ENCODE results near the gene MGMT.

MGMT gene

DNA sequence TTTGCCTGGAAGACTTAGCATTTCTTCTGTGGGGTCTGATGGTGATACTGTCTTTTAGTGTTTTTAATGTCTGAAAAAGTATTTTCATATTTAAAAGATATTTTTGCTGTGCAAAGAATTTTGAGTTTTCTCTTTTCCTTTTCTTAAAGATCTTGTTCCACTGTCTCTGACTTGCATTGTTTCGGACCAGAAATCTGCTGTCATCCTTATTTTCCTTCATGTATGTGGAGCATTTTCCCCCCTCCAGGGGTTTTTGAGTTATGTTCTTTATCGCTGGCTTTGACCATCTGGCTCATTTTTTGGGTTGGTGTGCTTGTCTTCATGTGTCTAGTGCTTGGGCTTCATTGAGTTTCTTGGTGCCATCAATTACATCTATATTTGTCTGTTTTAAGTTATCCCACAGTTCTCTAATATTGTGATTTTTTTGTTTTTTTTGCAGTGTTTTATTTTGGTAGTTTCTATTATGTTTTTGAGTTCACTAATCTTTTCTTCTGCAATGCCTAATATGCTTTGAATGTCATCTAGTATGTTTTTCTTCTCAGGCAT, 119.9 kb downstream of the MGMT start:
- no peaks in the 10 kb centered on the region for H4K20me1 ChIP-seq (ENCODE audit: insufficient read depth, low read length)
- no peak overlapping the region for H3K27ac ChIP-seq (ENCODE audit: low read depth, low read length, poor library complexity, severe bottlenecking)
- H3K4me2 ChIP-seq (ENCODE audit: low read length), result no peak overlapping the region
- H3K36me3 ChIP-seq (ENCODE audit: insufficient read depth, low read length), result peaks cover 51% of the 10 kb centered on the region
- H2AFZ ChIP-seq (ENCODE audit: low read length), result no peak overlapping the region
- no peaks in the 10 kb centered on the region for H3K27me3 ChIP-seq (ENCODE audit: insufficient read depth, low read length)
- no peaks in the 10 kb centered on the region; the same call in 1 of the 2 replicates for H3K79me2 ChIP-seq (ENCODE audit: insufficient read depth, low read length)
- no peaks in the 10 kb centered on the region for H3K9me2 ChIP-seq (ENCODE audit: low read depth, low read length)
- no peak overlapping the region for H3K4me3 ChIP-seq (ENCODE audit: low read depth, low read length, poor library complexity, severe bottlenecking)
- H3K9ac ChIP-seq (ENCODE audit: low read length), result no peak overlapping the region
- peaks cover 11% of the 10 kb centered on the region for H3K9me3 ChIP-seq (ENCODE audit: low read length)
- TF ChIP-seq EZH2 (IDR thresholded peaks at IDR 0.05; ENCODE audit: borderline replicate concordance, low read length), result no peak
- TF ChIP-seq, protein P1, sequence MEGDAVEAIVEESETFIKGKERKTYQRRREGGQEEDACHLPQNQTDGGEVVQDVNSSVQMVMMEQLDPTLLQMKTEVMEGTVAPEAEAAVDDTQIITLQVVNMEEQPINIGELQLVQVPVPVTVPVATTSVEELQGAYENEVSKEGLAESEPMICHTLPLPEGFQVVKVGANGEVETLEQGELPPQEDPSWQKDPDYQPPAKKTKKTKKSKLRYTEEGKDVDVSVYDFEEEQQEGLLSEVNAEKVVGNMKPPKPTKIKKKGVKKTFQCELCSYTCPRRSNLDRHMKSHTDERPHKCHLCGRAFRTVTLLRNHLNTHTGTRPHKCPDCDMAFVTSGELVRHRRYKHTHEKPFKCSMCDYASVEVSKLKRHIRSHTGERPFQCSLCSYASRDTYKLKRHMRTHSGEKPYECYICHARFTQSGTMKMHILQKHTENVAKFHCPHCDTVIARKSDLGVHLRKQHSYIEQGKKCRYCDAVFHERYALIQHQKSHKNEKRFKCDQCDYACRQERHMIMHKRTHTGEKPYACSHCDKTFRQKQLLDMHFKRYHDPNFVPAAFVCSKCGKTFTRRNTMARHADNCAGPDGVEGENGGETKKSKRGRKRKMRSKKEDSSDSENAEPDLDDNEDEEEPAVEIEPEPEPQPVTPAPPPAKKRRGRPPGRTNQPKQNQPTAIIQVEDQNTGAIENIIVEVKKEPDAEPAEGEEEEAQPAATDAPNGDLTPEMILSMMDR (IDR thresholded peaks at IDR 0.05; ENCODE audit: low read length), result no peak
- H3F3A ChIP-seq (ENCODE audit: insufficient read depth, low read length), result no peaks in the 10 kb centered on the region
- H3K4me1 ChIP-seq (ENCODE audit: insufficient read depth, low read length, severe bottlenecking), result peaks cover 1% of the 10 kb centered on the region

DNA sequence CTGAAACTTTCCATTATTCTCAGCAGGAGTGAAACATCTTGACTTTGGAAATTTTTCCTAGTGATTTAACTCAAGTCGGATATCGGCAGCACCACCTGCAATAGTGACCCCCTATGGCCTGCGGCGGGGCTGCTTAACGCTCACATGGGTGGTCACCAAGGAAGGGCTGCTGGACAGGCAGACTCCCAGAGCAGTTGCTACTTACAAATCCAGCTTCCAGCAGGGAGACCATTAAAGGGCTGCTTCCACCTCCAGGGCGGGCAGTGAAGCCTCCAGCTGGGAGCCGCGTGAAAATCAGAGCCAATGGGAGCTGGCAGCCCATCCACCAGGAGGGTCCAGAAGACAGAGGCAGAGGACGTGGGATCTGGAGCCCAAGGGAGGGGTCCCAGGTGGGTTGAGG, 122.5 kb downstream of the MGMT start:
- TF ChIP-seq EZH2 (IDR thresholded peaks at IDR 0.05; ENCODE audit: borderline replicate concordance, low read length), result no peak
- TF ChIP-seq, protein P1 (IDR thresholded peaks at IDR 0.05; ENCODE audit: low read length), result no peak
- H2AFZ ChIP-seq (ENCODE audit: low read length), result no peak overlapping the region

DNA sequence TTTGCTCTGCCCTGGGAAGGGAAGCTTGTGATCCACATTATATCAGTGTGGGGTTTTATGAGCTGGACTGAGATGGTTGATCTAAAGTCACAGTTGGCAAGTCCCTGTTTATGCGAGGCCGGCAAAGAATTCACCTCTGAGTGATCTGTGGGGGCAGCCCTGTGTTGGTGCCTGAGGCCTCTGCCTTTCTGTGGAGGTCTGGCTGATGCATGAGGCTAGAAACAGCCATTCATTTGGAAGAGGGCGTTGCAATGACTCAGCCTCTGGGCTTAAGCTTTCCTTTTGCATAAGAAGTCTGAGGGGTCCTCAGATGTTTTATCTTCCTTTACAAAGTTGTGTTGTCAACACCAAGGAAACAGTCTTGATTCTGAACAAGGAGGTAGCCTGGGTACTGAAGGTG, 126.9 kb downstream of the MGMT start:
- TF ChIP-seq EZH2 (IDR thresholded peaks at IDR 0.05; ENCODE audit: borderline replicate concordance, low read length), result no peak
- TF ChIP-seq, protein P1 (IDR thresholded peaks at IDR 0.05; ENCODE audit: low read length), result no peak
- no peaks in the 10 kb centered on the region for H3K9me3 ChIP-seq (ENCODE audit: low read length)
- no peak overlapping the region for H3K27ac ChIP-seq (ENCODE audit: low read depth, low read length, poor library complexity, severe bottlenecking)
- H3K9me2 ChIP-seq (ENCODE audit: low read depth, low read length), result no peaks in the 10 kb centered on the region
- H3F3A ChIP-seq (ENCODE audit: insufficient read depth, low read length), result no peaks in the 10 kb centered on the region
- H2AFZ ChIP-seq (ENCODE audit: low read length), result no peak overlapping the region
- H3K4me2 ChIP-seq (ENCODE audit: low read length), result no peak overlapping the region
- no peaks in the 10 kb centered on the region for H4K20me1 ChIP-seq (ENCODE audit: insufficient read depth, low read length)
- peaks cover 9% of the 10 kb centered on the region; the same call in 1 of the 2 replicates for H3K36me3 ChIP-seq (ENCODE audit: insufficient read depth, low read length)
- no peak overlapping the region for H3K4me3 ChIP-seq (ENCODE audit: low read depth, low read length, poor library complexity, severe bottlenecking)
- H3K9ac ChIP-seq (ENCODE audit: low read length), result no peak overlapping the region
- H3K79me2 ChIP-seq (ENCODE audit: insufficient read depth, low read length), result no peaks in the 10 kb centered on the region
- no peaks in the 10 kb centered on the region for H3K4me1 ChIP-seq (ENCODE audit: insufficient read depth, low read length, severe bottlenecking)
- no peaks in the 10 kb centered on the region for H3K27me3 ChIP-seq (ENCODE audit: insufficient read depth, low read length)

More for the DNA sequence above, 122.5 kb downstream of the MGMT start:
- Histone ChIP-seq H3K4me1 (ENCODE audit: insufficient read depth, low read length, severe bottlenecking) (no peaks in the 10 kb centered on the region), H3K36me3 (ENCODE audit: insufficient read depth, low read length) (peaks cover 43% of the 10 kb centered on the region), H3K4me3 (ENCODE audit: low read depth, low read length, poor library complexity, severe bottlenecking) (no peak overlapping the region), H4K20me1 (ENCODE audit: insufficient read depth, low read length) (no peaks in the 10 kb centered on the region), H3K27me3 (ENCODE audit: insufficient read depth, low read length) (no peaks in the 10 kb centered on the region), H3K27ac (ENCODE audit: low read depth, low read length, poor library complexity, severe bottlenecking) (no peak overlapping the region), H3F3A (ENCODE audit: insufficient read depth, low read length) (no peaks in the 10 kb centered on the region), H3K9me3 (ENCODE audit: low read length) (peaks cover 11% of the 10 kb centered on the region), H3K9ac (ENCODE audit: low read length) (no peak overlapping the region), H3K79me2 (ENCODE audit: insufficient read depth, low read length) (no peaks in the 10 kb centered on the region), H3K4me2 (ENCODE audit: low read length) (no peak overlapping the region), H3K9me2 (ENCODE audit: low read depth, low read length) (no peaks in the 10 kb centered on the region)

Data from OCI-LY1 (cell line).